NCI-H1930 (cell line): ENCODE results near the gene ARNT2.
"Not testable (repeated sequence)": the region's sequence is repeated elsewhere in the genome, so short reads cannot be mapped to it uniquely, and the experiment has no call there.

Source experiments
- DNase-seq, 2 experiments: peaks; one replicate each; lab custom pipeline; 2025; lab: John Stamatoyannopoulos, UW

ARNT2 gene

GRCh38 chr15:80491163-80491847, 87.1 kb downstream of the ARNT2 start:
- no peak for DNase-seq

- DNase-seq: no peak
These were observed 88.2 kb downstream of the ARNT2 start for GRCh38 chr15:80492409-80492808.

- DNase-seq: no peak
These were observed 88.7 kb downstream of the ARNT2 start for GRCh38 chr15:80492874-80493273.

GRCh38 chr15:80494351-80494751, 90.2 kb downstream of the ARNT2 start:
- no peak for DNase-seq

GRCh38 chr15:80494756-80495155, 90.6 kb downstream of the ARNT2 start:
- no peak for DNase-seq

GRCh38 chr15:80495401-80495942, 91.3 kb downstream of the ARNT2 start:
- no peak for DNase-seq

- no peak for DNase-seq
These were observed 91.9 kb downstream of the ARNT2 start for GRCh38 chr15:80496096-80496495.

- DNase-seq: no peak
These were observed 93.0 kb downstream of the ARNT2 start for GRCh38 chr15:80497221-80497620.

- no peak for DNase-seq
These were observed 94.5 kb downstream of the ARNT2 start for GRCh38 chr15:80498652-80499051.

- DNase-seq: no peak
These were observed 95.8 kb downstream of the ARNT2 start for GRCh38 chr15:80500021-80500420.

- no peak for DNase-seq
These were observed 97.3 kb downstream of the ARNT2 start for GRCh38 chr15:80501476-80501875.

- no peak for DNase-seq
These were observed 98.6 kb downstream of the ARNT2 start for GRCh38 chr15:80502782-80503181.

- no peak for DNase-seq
These were observed 99.3 kb downstream of the ARNT2 start for GRCh38 chr15:80503319-80503952.

GRCh38 chr15:80504931-80505330, 100.7 kb downstream of the ARNT2 start:
- no peak for DNase-seq

GRCh38 chr15:80506286-80506893, 102.2 kb downstream of the ARNT2 start:
- DNase-seq: no peak

- no peak for DNase-seq
These were observed 102.9 kb downstream of the ARNT2 start for GRCh38 chr15:80507131-80507530.

- DNase-seq: no peak
These were observed 103.6 kb downstream of the ARNT2 start for GRCh38 chr15:80507638-80508316.

GRCh38 chr15:80508783-80509182, 104.6 kb downstream of the ARNT2 start:
- no peak for DNase-seq

GRCh38 chr15:80509800-80510199, 105.6 kb downstream of the ARNT2 start:
- no peak for DNase-seq

- DNase-seq: not testable (repeated sequence)
These were observed 106.8 kb downstream of the ARNT2 start for GRCh38 chr15:80510985-80511384.

GRCh38 chr15:80512726-80513660, 108.8 kb downstream of the ARNT2 start:
- DNase-seq: no peak
